GM10266 (cell line): ENCODE results near the gene ENDOU.

Experiments
- DNase-seq: peaks from one replicate; pipeline ENCODE4 v3.0.0; 2012; ENCODE audit errors: extremely low spot score
- TF ChIP-seq, protein P1 (sequence below): IDR thresholded peaks from 2 replicates; pipeline ENCODE4 v1.5.1; 2012; ENCODE audit warnings: mild to moderate bottlenecking, low read depth; ENCODE audit not compliant: control insufficient read depth, insufficient read depth; ENCODE audit errors: missing control alignments

ENDOU gene

DNA sequence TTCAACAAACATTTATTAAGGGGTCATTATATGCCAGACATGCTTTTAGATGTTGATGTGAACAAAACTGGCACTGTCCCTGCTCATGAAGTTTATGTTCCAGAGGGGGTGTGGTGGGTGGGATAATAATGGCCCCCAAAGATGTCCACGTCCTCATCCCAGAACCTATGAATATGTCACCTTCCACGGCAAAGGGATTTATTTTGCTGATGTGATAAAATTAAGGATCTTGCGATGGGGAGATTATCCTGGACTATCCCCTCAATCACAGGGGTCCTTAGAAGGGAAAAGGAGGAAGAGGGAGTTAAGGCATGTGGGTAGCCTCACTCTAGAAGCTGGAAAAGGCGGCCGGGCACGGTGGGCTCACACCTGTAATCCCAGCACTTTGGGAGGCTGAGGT is 46.0 kb upstream of the ENDOU start:
- no peak for DNase-seq
- TF ChIP-seq, protein P1, sequence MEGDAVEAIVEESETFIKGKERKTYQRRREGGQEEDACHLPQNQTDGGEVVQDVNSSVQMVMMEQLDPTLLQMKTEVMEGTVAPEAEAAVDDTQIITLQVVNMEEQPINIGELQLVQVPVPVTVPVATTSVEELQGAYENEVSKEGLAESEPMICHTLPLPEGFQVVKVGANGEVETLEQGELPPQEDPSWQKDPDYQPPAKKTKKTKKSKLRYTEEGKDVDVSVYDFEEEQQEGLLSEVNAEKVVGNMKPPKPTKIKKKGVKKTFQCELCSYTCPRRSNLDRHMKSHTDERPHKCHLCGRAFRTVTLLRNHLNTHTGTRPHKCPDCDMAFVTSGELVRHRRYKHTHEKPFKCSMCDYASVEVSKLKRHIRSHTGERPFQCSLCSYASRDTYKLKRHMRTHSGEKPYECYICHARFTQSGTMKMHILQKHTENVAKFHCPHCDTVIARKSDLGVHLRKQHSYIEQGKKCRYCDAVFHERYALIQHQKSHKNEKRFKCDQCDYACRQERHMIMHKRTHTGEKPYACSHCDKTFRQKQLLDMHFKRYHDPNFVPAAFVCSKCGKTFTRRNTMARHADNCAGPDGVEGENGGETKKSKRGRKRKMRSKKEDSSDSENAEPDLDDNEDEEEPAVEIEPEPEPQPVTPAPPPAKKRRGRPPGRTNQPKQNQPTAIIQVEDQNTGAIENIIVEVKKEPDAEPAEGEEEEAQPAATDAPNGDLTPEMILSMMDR = no peak

DNA sequence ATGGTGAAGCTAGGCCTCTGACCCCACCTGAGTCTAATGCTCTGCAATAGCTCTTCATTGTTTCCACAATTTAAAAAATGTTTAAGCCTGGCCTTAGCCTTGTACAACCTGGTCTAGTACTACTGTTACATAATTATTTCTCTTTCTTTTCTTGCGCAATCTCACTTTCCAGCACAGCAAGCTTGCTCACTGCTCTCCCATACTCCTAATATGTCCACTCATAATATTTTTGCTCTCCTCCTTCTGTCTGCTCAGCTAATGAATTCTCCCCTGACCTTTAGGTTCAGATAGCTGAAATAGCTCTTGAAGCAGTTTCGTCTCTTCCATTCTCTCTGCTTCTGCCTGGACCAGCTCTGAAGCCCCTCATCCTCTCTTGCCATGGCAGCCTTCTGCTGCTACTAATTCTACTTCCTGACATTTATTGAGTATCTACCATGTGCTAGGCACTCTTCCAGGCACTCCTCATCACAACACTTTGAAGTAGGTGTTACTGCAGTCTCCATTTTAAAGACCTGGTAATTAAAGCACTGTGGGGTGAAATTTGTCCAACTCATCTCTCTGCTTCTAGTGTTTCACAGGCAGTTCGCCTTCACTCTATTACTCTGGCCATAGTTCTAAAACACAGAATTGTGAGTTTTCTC is 44.9 kb upstream of the ENDOU start:
- TF ChIP-seq, protein P1 = no peak
- no peak for DNase-seq

DNA sequence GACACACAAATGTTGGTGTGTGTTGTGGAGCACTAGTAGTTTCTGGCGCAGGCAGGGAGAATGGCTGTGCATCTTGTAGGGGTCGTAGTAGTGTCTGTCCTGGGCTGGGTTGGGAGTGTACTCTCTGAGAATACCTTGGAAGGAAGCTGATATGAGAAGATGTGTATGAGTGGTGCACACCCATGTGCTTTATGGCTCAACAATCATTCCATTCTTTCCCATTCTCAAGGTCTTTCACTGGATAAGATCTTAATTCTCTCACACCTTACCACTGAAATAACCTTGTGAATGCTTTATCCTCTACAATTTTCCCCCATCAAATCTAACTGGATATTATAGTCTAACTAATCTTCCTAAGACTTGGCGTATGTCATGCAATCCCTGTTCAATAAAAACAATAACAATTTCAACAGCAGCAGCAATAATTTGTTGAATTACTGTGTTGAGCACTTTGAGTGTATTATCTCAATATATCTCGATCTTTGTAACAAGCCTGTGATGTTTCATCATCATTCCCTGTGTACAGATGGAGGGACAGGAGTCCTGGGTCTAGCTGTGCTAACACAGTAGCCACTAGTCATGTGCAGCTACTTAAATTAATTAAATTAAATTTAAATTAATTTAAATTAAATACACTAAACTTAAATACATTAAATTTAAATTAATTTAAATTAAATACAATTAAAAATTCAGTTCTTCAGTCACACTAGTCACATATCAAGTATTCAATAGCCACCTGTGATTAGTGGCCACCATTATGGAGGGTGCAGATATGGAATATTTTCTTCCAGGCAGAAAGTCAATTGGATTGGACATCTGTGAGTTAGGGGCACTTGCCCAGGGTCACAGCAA is 44.2 kb upstream of the ENDOU start:
- TF ChIP-seq, protein P1 = no peak
- DNase-seq = no peak

DNA sequence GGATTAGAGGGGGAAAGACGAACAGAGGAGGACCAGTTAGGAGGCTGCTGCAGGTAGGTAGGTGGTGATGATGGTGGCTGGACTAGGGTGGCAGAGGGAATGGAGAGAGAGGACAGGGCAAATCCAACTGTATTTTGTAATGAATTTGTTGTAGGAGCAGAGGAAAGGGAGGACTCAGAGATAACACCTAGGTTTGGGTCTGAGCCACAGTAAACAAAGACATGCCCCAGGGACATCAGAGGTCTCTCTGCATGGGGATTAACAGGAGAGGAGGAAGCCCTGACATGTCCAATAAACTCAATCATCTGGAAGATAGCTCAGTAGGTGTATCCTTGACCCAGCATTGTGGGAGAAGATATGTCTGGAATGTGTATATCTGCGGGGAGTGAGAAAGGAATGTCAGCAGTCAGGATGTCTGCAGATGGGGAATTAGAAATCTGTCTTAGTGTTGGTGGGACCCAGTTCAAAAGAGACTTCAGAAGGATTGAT is 43.1 kb upstream of the ENDOU start:
- TF ChIP-seq, protein P1 = no peak
- DNase-seq = no peak

DNA sequence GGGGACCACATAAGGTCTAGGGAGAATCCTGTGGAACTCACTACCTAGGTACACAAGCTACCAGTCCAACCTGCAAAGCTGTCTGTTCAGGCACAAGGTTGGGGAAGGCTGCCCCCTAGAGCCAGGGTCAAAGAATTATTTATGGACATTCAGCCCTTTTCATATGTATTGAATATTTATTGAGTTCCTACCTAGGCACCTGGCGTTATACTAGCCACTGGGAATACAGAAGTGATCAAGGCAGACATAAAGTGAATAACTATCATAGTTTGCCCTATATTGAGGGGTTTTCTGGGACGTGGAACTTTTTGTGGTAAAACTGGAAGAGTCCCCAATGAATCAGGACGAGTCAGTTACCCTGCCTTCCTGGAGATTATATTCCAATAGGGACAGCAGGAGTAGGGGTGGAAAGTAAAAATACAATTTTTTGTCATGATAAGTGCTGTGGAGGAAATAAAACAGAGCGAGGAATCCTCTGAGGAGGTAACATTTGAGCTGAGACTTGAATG is 42.0 kb upstream of the ENDOU start:
- DNase-seq = peak; percentile 76
- TF ChIP-seq, protein P1 = peak; percentile 90

DNA sequence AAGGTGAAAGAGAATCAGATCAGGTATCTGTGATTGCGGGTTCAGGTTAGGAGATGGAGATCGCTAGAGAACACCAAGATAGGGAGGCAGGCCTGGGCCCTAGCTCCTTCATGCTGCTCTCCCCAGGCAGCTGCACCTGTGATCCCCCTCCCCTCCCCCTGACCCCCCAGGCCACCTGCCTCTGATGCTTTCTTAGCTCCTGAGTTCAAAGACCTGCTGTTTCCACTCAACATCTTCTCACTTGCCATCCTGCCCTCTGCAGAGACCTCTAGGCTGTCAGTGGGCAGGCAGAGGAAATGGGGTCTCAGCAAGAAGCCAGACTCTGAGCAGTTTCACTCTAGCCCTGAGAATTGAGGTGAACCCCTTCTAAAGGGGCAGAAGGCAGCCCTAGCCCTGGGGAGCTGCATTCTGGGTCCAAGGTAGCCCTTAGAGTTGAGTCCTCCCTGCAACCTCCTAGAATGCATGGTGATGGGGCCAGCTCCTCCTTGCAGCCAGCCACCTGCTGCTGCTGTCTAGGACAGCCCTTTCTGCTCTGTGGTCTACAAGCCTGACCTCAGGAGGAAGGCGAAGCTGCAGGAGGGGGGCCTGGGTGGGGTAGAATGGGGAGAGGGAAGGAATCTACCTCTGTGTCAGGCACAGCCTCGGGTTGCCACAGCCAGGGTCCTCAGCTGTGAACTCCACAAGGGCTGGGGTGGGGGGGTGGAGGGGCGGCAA is 41.4 kb upstream of the ENDOU start:
- no peak for DNase-seq
- TF ChIP-seq, protein P1 = no peak
